Measurements from ENCODE around the gene CHRNA9. TPM values are rescaled to one million over a fixed set of nuclear protein-coding genes. Genes with fewer than 3 reads are reported as not detected.

Gene CHRNA9
- total RNA-seq, 2 experiments from 2014 or later: not detected

DNA sequence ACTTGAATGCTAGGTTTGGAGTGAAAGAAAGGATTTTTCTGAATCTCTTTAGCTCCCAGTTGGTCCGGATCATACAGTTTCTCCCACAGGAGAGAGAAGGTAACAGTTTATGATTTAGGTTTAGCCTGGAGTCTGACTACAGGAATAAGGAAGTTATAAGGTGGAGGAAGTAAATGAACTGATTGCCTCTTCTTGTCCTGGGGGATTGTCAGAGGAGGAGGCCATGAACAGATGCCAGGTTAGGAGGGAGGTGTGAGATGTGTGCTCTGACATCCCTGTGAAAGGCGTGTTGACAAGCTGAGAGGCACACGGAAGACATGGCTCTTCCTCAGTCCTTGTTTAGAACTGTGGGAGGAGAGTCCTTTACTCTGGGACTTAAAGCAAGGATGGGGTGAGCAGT, 64.4 kb downstream of the CHRNA9 start:
- Histone ChIP-seq H3K9me2 (ENCODE audit: insufficient read depth, low read length) (no peaks in the 10 kb centered on the region), H3K27ac (ENCODE audit: low read depth, low read length, poor library complexity, severe bottlenecking) (no peak overlapping the region), H3K9me3 (ENCODE audit: low read length) (no peaks in the 10 kb centered on the region), H4K20me1 (ENCODE audit: insufficient read depth, low read length) (no peaks in the 10 kb centered on the region), H3K79me2 (ENCODE audit: insufficient read depth, low read depth, low read length) (no peaks in the 10 kb centered on the region), H3K4me1 (ENCODE audit: insufficient read depth, low read length, poor library complexity, severe bottlenecking) (peaks cover 7% of the 10 kb centered on the region), H3K4me3 (ENCODE audit: low read depth, low read length, poor library complexity, severe bottlenecking) (no peak overlapping the region), H3K4me2 (ENCODE audit: low read length) (no peak overlapping the region), H2AFZ (ENCODE audit: low read length) (no peak overlapping the region), H3K36me3 (ENCODE audit: insufficient read depth, low read length) (no peaks in the 10 kb centered on the region)
- TF ChIP-seq, protein P1, sequence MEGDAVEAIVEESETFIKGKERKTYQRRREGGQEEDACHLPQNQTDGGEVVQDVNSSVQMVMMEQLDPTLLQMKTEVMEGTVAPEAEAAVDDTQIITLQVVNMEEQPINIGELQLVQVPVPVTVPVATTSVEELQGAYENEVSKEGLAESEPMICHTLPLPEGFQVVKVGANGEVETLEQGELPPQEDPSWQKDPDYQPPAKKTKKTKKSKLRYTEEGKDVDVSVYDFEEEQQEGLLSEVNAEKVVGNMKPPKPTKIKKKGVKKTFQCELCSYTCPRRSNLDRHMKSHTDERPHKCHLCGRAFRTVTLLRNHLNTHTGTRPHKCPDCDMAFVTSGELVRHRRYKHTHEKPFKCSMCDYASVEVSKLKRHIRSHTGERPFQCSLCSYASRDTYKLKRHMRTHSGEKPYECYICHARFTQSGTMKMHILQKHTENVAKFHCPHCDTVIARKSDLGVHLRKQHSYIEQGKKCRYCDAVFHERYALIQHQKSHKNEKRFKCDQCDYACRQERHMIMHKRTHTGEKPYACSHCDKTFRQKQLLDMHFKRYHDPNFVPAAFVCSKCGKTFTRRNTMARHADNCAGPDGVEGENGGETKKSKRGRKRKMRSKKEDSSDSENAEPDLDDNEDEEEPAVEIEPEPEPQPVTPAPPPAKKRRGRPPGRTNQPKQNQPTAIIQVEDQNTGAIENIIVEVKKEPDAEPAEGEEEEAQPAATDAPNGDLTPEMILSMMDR (conservative IDR thresholded peaks at IDR 0.05; ENCODE audit: low read length): no peak
- no peak for TF ChIP-seq EZH2phosphoT487 (IDR thresholded peaks at IDR 0.05; ENCODE audit: borderline replicate concordance, low read depth, low read length)
- ChIA-PET CTCF (ENCODE audit: unreplicated experiment) (no interaction called here), POLR2A (interaction anchor here (0.6 to 0.7 kb wide), 2 partner anchors 213 to 842 kb away, joined by 3 read pairs; no protein-coding TSS in a partner anchor)
- no peak for DNase-seq (ENCODE audit: low spot score)
- intact Hi-C loops (cut with micrococcal nuclease; ENCODE audit: unreplicated experiment): no loop called here
- no TSS peak for BruUV-seq (replicated peaks)

DNA sequence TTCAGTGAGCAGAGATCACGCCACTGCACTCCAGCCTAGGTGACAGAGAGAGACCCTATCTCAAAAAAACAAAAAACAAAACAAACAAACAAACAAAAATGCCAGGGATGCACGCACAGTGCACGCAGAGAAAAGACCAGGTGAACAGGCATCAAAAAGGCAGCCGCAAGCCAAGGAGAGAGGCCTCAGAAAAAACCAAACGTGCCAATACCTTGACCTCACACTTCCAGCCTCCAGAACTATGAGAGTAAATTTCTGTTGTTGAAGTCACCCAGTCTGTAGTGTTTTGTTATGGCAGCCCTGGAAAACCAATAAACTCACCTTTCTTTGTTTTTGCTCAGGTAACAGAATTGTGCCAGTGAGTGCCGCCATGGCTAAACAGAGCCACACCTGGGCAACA, 66.0 kb downstream of the CHRNA9 start:
- TF ChIP-seq EZH2phosphoT487 (IDR thresholded peaks at IDR 0.05; ENCODE audit: borderline replicate concordance, low read depth, low read length): no peak
- TF ChIP-seq, protein P1 (conservative IDR thresholded peaks at IDR 0.05; ENCODE audit: low read length): no peak
- Histone ChIP-seq H3K4me1 (ENCODE audit: insufficient read depth, low read length, poor library complexity, severe bottlenecking) (peaks cover 1% of the 10 kb centered on the region), H3K79me2 (ENCODE audit: insufficient read depth, low read depth, low read length) (no peaks in the 10 kb centered on the region), H3K4me3 (ENCODE audit: low read depth, low read length, poor library complexity, severe bottlenecking) (no peak overlapping the region), H3K4me2 (ENCODE audit: low read length) (no peak overlapping the region), H3K9me3 (ENCODE audit: low read length) (no peaks in the 10 kb centered on the region), H3K27ac (ENCODE audit: low read depth, low read length, poor library complexity, severe bottlenecking) (no peak overlapping the region), H4K20me1 (ENCODE audit: insufficient read depth, low read length) (no peaks in the 10 kb centered on the region), H2AFZ (ENCODE audit: low read length) (no peak overlapping the region), H3K36me3 (ENCODE audit: insufficient read depth, low read length) (no peaks in the 10 kb centered on the region), H3K9me2 (ENCODE audit: insufficient read depth, low read length) (no peaks in the 10 kb centered on the region)
- no TSS peak for BruUV-seq (replicated peaks)
- ChIA-PET POLR2A (no interaction called here), CTCF (ENCODE audit: unreplicated experiment) (no interaction called here)
- no peak for DNase-seq (ENCODE audit: low spot score)
- intact Hi-C loops (cut with micrococcal nuclease; ENCODE audit: unreplicated experiment): no loop called here

DNA sequence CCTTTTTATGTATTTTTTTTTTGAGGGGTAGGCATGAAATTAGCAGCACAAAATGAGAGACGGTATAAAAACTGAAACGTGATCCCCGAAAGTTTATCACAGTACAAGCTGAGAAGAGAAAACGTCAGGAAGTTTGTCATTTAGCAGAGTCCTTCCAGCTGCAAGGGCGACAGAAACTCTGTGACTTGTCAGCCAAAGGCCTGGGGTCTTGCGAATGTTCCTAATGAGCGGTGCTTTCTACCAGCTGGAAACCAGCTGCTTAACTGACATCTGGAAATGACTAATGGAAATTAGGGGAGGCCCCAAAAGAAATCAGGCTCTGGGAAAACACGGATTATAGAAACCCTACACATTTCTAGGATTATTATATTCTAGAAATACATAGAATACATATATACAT, 66.5 kb downstream of the CHRNA9 start:
- no peaks in the 10 kb centered on the region for H3K36me3 ChIP-seq (ENCODE audit: insufficient read depth, low read length)
- no peak overlapping the region for H2AFZ ChIP-seq (ENCODE audit: low read length)
- BruUV-seq (replicated peaks): no TSS peak
- DNase-seq (ENCODE audit: low spot score): no peak
- no peak overlapping the region for H3K4me2 ChIP-seq (ENCODE audit: low read length)
- no peak overlapping the region for H3K4me3 ChIP-seq (ENCODE audit: low read depth, low read length, poor library complexity, severe bottlenecking)
- ChIA-PET CTCF (ENCODE audit: unreplicated experiment) (no interaction called here), POLR2A (no interaction called here)
- no peak overlapping the region for H3K27ac ChIP-seq (ENCODE audit: low read depth, low read length, poor library complexity, severe bottlenecking)
- H4K20me1 ChIP-seq (ENCODE audit: insufficient read depth, low read length): no peaks in the 10 kb centered on the region
- no peaks in the 10 kb centered on the region for H3K9me2 ChIP-seq (ENCODE audit: insufficient read depth, low read length)
- H3K4me1 ChIP-seq (ENCODE audit: insufficient read depth, low read length, poor library complexity, severe bottlenecking): no peaks in the 10 kb centered on the region
- TF ChIP-seq EZH2phosphoT487 (IDR thresholded peaks at IDR 0.05; ENCODE audit: borderline replicate concordance, low read depth, low read length): no peak
- TF ChIP-seq, protein P1 (conservative IDR thresholded peaks at IDR 0.05; ENCODE audit: low read length): no peak
- intact Hi-C loops (cut with micrococcal nuclease; ENCODE audit: unreplicated experiment): no loop called here
- no peaks in the 10 kb centered on the region for H3K79me2 ChIP-seq (ENCODE audit: insufficient read depth, low read depth, low read length)
- peaks cover 3% of the 10 kb centered on the region; the same call in 1 of the 2 replicates for H3K9me3 ChIP-seq (ENCODE audit: low read length)
